NT2/D1 (cell line): Measurements from ENCODE around the gene FLNC.

Experiments
- DNase-seq: peaks from one replicate; pipeline ENCODE4 v3.0.0-alpha.2; 2011; ENCODE audit warnings: low read depth, low spot score
- H3K27me3 ChIP-seq: 2 replicates; pipeline ENCODE4 v1.6.0; 2011; ENCODE audit warnings: mild to moderate bottlenecking; ENCODE audit not compliant: insufficient read length, insufficient read depth
- H3K36me3 ChIP-seq: 2 replicates; pipeline ENCODE4 v1.6.1; 2011; ENCODE audit warnings: mild to moderate bottlenecking, low read length, mixed read lengths; ENCODE audit not compliant: insufficient read depth, insufficient read length
- H3K4me1 ChIP-seq: 2 replicates; pipeline ENCODE4 v1.5.1; 2011; ENCODE audit not compliant: insufficient read depth, insufficient read length
- H3K4me3 ChIP-seq: 2 replicates; pipeline ENCODE4 v1.5.1; 2011; ENCODE audit warnings: low read depth; ENCODE audit not compliant: insufficient read length
- H3K9ac ChIP-seq: 2 replicates; pipeline ENCODE4 v1.6.0; 2011; ENCODE audit warnings: low read depth; ENCODE audit not compliant: insufficient read length
- H3K9me3 ChIP-seq: 2 replicates; pipeline ENCODE4 v1.5.1; 2011; ENCODE audit warnings: mild to moderate bottlenecking, low read length; ENCODE audit not compliant: insufficient read depth
- SUZ12 ChIP-seq: IDR thresholded peaks from 2 replicates; pipeline ENCODE4 v1.6.1; 2011; ENCODE audit not compliant: insufficient read length, insufficient read depth; ENCODE audit errors: extremely low read depth
- YY1 ChIP-seq: IDR thresholded peaks from 2 replicates; pipeline ENCODE4 v1.6.1; 2011; ENCODE audit not compliant: insufficient read length, insufficient read depth
- ZNF274 ChIP-seq: IDR thresholded peaks from 2 replicates; pipeline ENCODE4 v1.6.1; 2011; ENCODE audit warnings: mild to moderate bottlenecking, low read depth, low read length

FLNC gene

DNA sequence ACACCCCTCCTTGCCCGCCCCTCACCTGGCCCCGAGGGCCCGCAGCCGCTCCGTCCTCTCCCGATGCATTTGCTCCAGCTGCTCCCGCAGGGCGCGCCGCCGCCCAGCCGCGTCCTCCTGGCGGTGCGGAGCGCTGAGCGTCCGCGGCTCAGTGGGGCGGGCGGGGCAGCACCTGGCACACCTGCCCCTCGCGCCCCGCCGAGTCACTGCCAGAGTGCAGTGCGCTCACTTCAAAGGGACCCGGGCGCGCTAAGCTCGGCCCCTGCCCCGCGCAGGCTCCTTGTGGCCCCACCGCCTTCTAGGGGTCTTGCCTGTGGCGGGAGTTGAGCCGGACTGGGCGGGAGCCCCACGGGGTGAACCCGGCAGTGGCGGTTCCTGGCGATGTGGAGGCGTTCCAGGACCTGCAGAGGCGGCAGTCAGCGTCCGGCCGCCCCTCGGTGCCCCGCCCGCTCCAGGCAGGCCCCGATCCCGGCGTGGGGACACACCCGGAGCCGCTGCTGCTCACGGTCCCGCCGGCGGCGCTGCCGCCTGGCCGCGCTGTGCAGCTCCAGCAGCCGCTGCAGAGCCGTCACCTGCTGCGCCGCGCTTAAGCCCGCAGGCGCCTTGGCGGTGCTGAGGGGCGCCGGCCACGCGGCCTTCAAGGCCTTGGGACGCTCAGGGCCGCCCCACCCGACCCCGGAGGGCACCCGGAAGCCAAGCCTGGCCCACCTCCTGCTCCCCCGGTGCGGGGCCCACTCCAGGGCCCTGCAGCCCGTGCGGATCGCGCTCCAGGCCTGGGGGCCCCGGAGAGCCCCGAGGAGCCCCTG lies 39.1 kb downstream of the FLNC start:
- H3K27me3 ChIP-seq = peaks cover 32% of the 10 kb centered on the region
- peak overlapping the region; percentile 45 for H3K4me3 ChIP-seq
- peaks cover 19% of the 10 kb centered on the region for H3K4me1 ChIP-seq
- H3K9ac ChIP-seq = peak overlapping the region; percentile 68
- H3K9me3 ChIP-seq = no peaks in the 10 kb centered on the region
- DNase-seq = no peak
- peaks cover 17% of the 10 kb centered on the region for H3K36me3 ChIP-seq
- TF ChIP-seq YY1 = no peak
- TF ChIP-seq SUZ12 = no peak
- no peak for TF ChIP-seq ZNF274

DNA sequence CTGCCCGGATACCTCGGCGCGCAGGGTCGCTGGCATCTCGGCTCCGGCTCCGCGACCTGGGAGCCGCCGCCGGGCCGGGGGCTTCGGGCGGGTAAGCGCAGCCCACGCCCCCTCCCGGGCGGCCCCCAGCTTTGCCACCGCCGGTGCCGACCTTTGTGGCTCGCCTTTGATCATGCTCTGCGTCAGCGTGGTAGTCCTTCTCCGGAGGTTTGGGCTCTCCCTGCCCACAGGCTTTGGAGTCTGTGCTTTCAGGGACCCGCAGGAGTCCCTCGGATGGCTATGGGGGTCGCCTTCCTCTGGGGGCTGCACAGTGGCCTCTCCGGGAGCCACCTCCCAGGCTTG lies 39.7 kb downstream of the FLNC start:
- Histone ChIP-seq H3K9me3 (no peaks in the 10 kb centered on the region), H3K9ac (peak overlapping the region; percentile 68), H3K36me3 (peaks cover 14% of the 10 kb centered on the region), H3K27me3 (peaks cover 32% of the 10 kb centered on the region), H3K4me1 (peaks cover 24% of the 10 kb centered on the region), H3K4me3 (peak overlapping the region; percentile 45)
- TF ChIP-seq ZNF274 (no peak), SUZ12 (no peak), YY1 (no peak)
- DNase-seq = no peak

GRCh38 chr7:128871050-128871449 lies 40.8 kb downstream of the FLNC start:
- H3K4me3 ChIP-seq = no peak overlapping the region
- no peak overlapping the region for H3K9ac ChIP-seq
- TF ChIP-seq YY1 (no peak), SUZ12 (no peak), ZNF274 (no peak)
- no peak for DNase-seq
- H3K27me3 ChIP-seq = peaks cover 32% of the 10 kb centered on the region
- peaks cover 3% of the 10 kb centered on the region for H3K36me3 ChIP-seq
- H3K4me1 ChIP-seq = peaks cover 24% of the 10 kb centered on the region
- no peaks in the 10 kb centered on the region for H3K9me3 ChIP-seq

DNA sequence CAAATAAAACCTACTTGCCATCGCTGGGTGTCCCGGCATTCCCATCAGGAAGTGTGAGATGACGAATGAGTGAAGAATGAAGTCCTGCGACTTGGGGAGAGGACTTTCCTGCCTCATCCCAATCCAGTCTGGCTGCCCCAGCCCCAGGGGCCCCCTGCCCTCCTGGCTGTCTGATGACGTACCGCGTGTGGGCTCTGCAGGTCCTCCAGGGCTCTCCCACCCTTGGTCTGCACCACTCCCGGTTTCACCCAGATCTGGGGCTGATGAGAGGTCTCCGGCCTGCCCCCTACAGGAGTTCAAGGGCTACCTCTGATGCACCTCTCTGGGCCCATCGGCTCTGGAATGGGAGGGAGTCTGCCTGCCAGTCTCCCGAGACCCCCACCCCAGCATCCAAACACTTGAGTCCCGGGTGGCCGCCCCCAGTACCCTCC lies 42.2 kb downstream of the FLNC start:
- TF ChIP-seq SUZ12 (no peak), ZNF274 (no peak), YY1 (no peak)
- no peak for DNase-seq
- no peak overlapping the region for H3K4me3 ChIP-seq
- H3K4me1 ChIP-seq = peaks cover 24% of the 10 kb centered on the region
- H3K9me3 ChIP-seq = no peaks in the 10 kb centered on the region
- H3K36me3 ChIP-seq = no peaks in the 10 kb centered on the region
- peaks cover 32% of the 10 kb centered on the region for H3K27me3 ChIP-seq
- no peak overlapping the region for H3K9ac ChIP-seq

DNA sequence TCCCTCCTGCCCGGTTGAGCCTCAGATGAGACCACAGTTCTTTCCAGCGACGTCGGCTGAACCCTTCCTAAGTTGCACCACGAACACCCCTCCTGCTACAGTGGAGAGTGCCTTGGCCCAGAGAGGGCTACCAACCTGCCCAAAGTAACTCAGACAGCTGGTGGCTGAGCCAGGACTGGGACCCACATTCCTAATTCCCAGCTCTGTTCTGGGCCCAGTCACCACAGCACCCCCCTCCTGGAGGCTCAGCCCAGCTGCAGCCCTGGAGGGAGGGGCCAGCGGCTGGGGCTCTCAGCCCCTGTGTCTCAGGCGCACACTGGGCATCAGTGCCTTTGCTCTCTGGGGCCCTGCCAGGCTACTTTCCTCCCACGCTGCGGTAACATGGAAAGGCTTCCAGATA lies 43.0 kb downstream of the FLNC start:
- H3K27me3 ChIP-seq = peaks cover 27% of the 10 kb centered on the region
- no peaks in the 10 kb centered on the region for H3K36me3 ChIP-seq
- H3K4me1 ChIP-seq = peaks cover 19% of the 10 kb centered on the region
- H3K4me3 ChIP-seq = no peak overlapping the region
- no peak for DNase-seq
- TF ChIP-seq YY1 (no peak), ZNF274 (no peak), SUZ12 (no peak)
- no peaks in the 10 kb centered on the region for H3K9me3 ChIP-seq
- H3K9ac ChIP-seq = no peak overlapping the region

GRCh38 chr7:128874140-128875031 lies 44.2 kb downstream of the FLNC start:
- no peak overlapping the region for H3K9ac ChIP-seq
- no peak for TF ChIP-seq ZNF274
- no peak for TF ChIP-seq YY1
- TF ChIP-seq SUZ12 = no peak
- no peak for DNase-seq
- no peaks in the 10 kb centered on the region for H3K9me3 ChIP-seq
- H3K36me3 ChIP-seq = no peaks in the 10 kb centered on the region
- H3K4me3 ChIP-seq = no peak overlapping the region
- H3K4me1 ChIP-seq = peaks cover 18% of the 10 kb centered on the region
- peaks cover 21% of the 10 kb centered on the region for H3K27me3 ChIP-seq

- no peak for TF ChIP-seq ZNF274
- no peak for TF ChIP-seq YY1
- TF ChIP-seq SUZ12 = no peak
- Histone ChIP-seq H3K4me1 (peaks cover 18% of the 10 kb centered on the region), H3K9me3 (no peaks in the 10 kb centered on the region), H3K36me3 (no peaks in the 10 kb centered on the region), H3K4me3 (no peak overlapping the region), H3K9ac (no peak overlapping the region), H3K27me3 (peaks cover 11% of the 10 kb centered on the region)
- DNase-seq = no peak
These were observed 45.3 kb downstream of the FLNC start for GRCh38 chr7:128875523-128875948.
